ENCODE data around the gene MAST3. TPM values are rescaled to one million over a fixed set of nuclear protein-coding genes. Genes with fewer than 3 reads are reported as not detected.

MAST3 gene
- total and polyA plus RNA-seq, 2 donors (not counting 3 experiments of a cell fraction or from before 2014, with no cell fraction given), result 1.5 to 2.7 TPM

- Histone ChIP-seq H3K9ac (replicated peaks; ENCODE audit: extremely low read depth, insufficient read depth, low read length) (no peak overlapping the region), H3K9me3 (replicated peaks; ENCODE audit: control insufficient read depth, insufficient read depth, low read length) (no peaks in the 10 kb centered on the region), H3K4me3 (replicated peaks in 1 of 3; ENCODE audit: insufficient read depth in 1 of 3, low read depth in 1 of 3, low read length in 3 of 3) (no peak overlapping the region), H3K9me1 (replicated peaks; ENCODE audit: control insufficient read depth, extremely low read depth, insufficient read depth, low read length) (no peaks in the 10 kb centered on the region), H2AFZ (ENCODE audit: low read depth, low read length) (no peak overlapping the region), H3K79me2 (ENCODE audit: control insufficient read depth, insufficient read depth, low read length) (no peaks in the 10 kb centered on the region), H3K36me3 (ENCODE audit: control insufficient read depth in 2 of 2, extremely low read depth in 1 of 2, insufficient read depth in 2 of 2, low read length in 2 of 2) (no peaks in the 10 kb centered on the region), H3K4me1 (ENCODE audit: control insufficient read depth, extremely low read depth, insufficient read depth, low read length) (peaks cover 7% of the 10 kb centered on the region), H4K20me1 (replicated peaks; ENCODE audit: control insufficient read depth, extremely low read depth, insufficient read depth, low read length) (no peaks in the 10 kb centered on the region), H3K27me3 (ENCODE audit: control insufficient read depth in 2 of 2, insufficient read depth in 2 of 2, low read length in 2 of 2) (no peaks in the 10 kb centered on the region), H3K4me2 (ENCODE audit: insufficient read depth, low read length) (no peak overlapping the region), H3K27ac (ENCODE audit: insufficient read depth, low read depth, low read length) (no peak overlapping the region)
- CTCF ChIA-PET, result interaction anchor here (1.2 to 2.5 kb wide), 2 partner anchors 9 to 14 kb away, joined by 3 to 17 read pairs; no protein-coding TSS in a partner anchor
- intact Hi-C loops (cut with micrococcal nuclease) (no loop called here), dilution Hi-C loops (cut with MboI; ENCODE audit: extremely low pct_ligation_motif_present, low sequenced_read_pairs) (no loop called here)
- TF ChIP-seq JUN (IDR thresholded peaks at IDR 0.05; ENCODE audit: borderline replicate concordance, insufficient read depth, insufficient read length, low read depth) (no peak), POLR2A (IDR thresholded peaks at IDR 0.05; ENCODE audit: low read depth, low read length) (no peak), EZH2 (IDR thresholded peaks at IDR 0.05; ENCODE audit: borderline replicate concordance, low read depth, low read length, severe bottlenecking) (no peak), POLR2AphosphoS5 (IDR thresholded peaks at IDR 0.05; ENCODE audit: insufficient read depth, low read depth, low read length) (no peak), GATA2 (IDR thresholded peaks at IDR 0.05; ENCODE audit: insufficient read depth, insufficient read length, low read depth, low read length) (no peak), MYC (IDR thresholded peaks at IDR 0.05; ENCODE audit: low read depth, low read length) (no peak), MAX (IDR thresholded peaks at IDR 0.05; ENCODE audit: insufficient read depth, insufficient read length) (no peak), CTCF (IDR thresholded peaks at IDR 0.05; ENCODE audit: extremely low read depth in 1 of 2, insufficient read depth in 1 of 2, low read depth in 1 of 2, low read length in 2 of 2) (no peak), FOS (IDR thresholded peaks at IDR 0.05; ENCODE audit: borderline replicate concordance, insufficient read depth, low read length) (no peak)
- FAIRE-seq (no peak), DNase-seq (ENCODE audit: low read depth, low spot score) (no peak)
- POLR2A ChIA-PET, result interaction anchor here (0.6 kb wide), 1 partner anchor 34 kb away, joined by 3 read pairs; no protein-coding TSS in a partner anchor
- no TSS peak for BruUV-seq (replicated peaks)
These were observed 24.8 kb downstream of the MAST3 start for GRCh38 chr19:18122424-18122823.

Data from endothelial cell of umbilical vein (primary cell).